Medulla oblongata (tissue), 1 donor: ENCODE data around the gene CFTR.
"Not testable (repeated sequence)": the region's sequence is repeated elsewhere in the genome, so short reads cannot be mapped to it uniquely, and the experiment has no call there.

Experiments
- DNase-seq: peaks from one replicate; pipeline ENCODE4 v3.0.0-alpha.2; 2015; ENCODE audit errors: extremely low spot score

The CFTR gene

GRCh38 chr7:117495308-117495707, 15.5 kb downstream of the CFTR start:
- DNase-seq: no peak

GRCh38 chr7:117502331-117502730, 22.5 kb downstream of the CFTR start:
- no peak for DNase-seq

GRCh38 chr7:117505238-117505637, 25.4 kb downstream of the CFTR start:
- DNase-seq: no peak

GRCh38 chr7:117508676-117509075, 28.9 kb downstream of the CFTR start:
- DNase-seq: no peak

GRCh38 chr7:117517194-117517593, 37.4 kb downstream of the CFTR start:
- DNase-seq: not testable (repeated sequence)

- no peak for DNase-seq
Measured at GRCh38 chr7:117530390-117530789, 50.6 kb downstream of the CFTR start.

GRCh38 chr7:117531595-117532244, 51.9 kb downstream of the CFTR start:
- DNase-seq: no peak

GRCh38 chr7:117538053-117538452, 58.2 kb downstream of the CFTR start:
- DNase-seq: no peak

- DNase-seq: no peak
Measured at GRCh38 chr7:117544061-117544460, 64.2 kb downstream of the CFTR start.

GRCh38 chr7:117548035-117548434, 68.2 kb downstream of the CFTR start:
- no peak for DNase-seq

GRCh38 chr7:117550625-117551024, 70.8 kb downstream of the CFTR start:
- no peak for DNase-seq

- DNase-seq: no peak
Measured at GRCh38 chr7:117552660-117553059, 72.8 kb downstream of the CFTR start.

- no peak for DNase-seq
Measured at GRCh38 chr7:117555260-117555659, 75.4 kb downstream of the CFTR start.

- DNase-seq: no peak
Measured at GRCh38 chr7:117559391-117559790, 79.6 kb downstream of the CFTR start.

GRCh38 chr7:117560030-117560429, 80.2 kb downstream of the CFTR start:
- no peak for DNase-seq

- no peak for DNase-seq
Measured at GRCh38 chr7:117562759-117563158, 82.9 kb downstream of the CFTR start.

GRCh38 chr7:117564080-117564479, 84.3 kb downstream of the CFTR start:
- no peak for DNase-seq

GRCh38 chr7:117564627-117565026, 84.8 kb downstream of the CFTR start:
- DNase-seq: no peak

GRCh38 chr7:117565226-117565625, 85.4 kb downstream of the CFTR start:
- DNase-seq: no peak

GRCh38 chr7:117567781-117568180, 88.0 kb downstream of the CFTR start:
- DNase-seq: no peak

- no peak for DNase-seq
Measured at GRCh38 chr7:117572856-117573620, 93.2 kb downstream of the CFTR start.

GRCh38 chr7:117581424-117581823, 101.6 kb downstream of the CFTR start:
- DNase-seq: no peak

GRCh38 chr7:117582219-117582704, 102.4 kb downstream of the CFTR start:
- DNase-seq: no peak
